AG10803 (cell line): ENCODE measurements around the gene CMTR2.
"Not testable (repeated sequence)": the region's sequence is repeated elsewhere in the genome, so short reads cannot be mapped to it uniquely, and the experiment has no call there.

Experiments
- DNase-seq: peaks from one replicate; pipeline ENCODE4 v3.0.0; 2010; ENCODE audit warnings: low read depth
- H3K4me3 ChIP-seq: 2 replicates; pipeline ENCODE4 v1.5.1; 2011; ENCODE audit warnings: mild to moderate bottlenecking, low read length, control low read depth
- CTCF ChIP-seq: conservative IDR thresholded peaks from 2 replicates; pipeline ENCODE4 v1.5.1; 2011; ENCODE audit warnings: mild to moderate bottlenecking, low read length, control low read depth, inconsistent platforms

Gene CMTR2

DNA sequence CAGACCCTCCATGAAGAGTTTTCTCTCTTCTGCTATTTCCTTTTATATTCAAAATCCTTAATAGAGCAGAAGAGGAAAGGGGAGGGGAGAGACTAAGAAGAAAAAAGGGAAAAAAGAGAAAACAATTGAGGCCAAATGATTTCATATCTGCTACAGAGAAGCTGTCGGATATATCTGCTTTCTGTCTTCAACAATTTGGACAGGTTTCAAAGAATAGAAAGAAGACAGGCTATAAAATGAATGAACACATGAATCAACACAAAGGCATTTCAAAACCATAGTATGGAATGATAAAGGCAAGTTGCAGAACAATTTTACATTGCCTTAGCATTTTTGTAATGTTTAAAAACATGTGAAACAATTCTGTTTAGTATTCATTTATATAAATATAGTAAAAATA, 4.7 kb upstream of the CMTR2 start:
- no peak overlapping the region for H3K4me3 ChIP-seq
- no peak for DNase-seq
- no peak for TF ChIP-seq CTCF

GRCh38 chr16:71292095-71292494, 2.9 kb upstream of the CMTR2 start:
- not testable (repeated sequence) for DNase-seq

DNA sequence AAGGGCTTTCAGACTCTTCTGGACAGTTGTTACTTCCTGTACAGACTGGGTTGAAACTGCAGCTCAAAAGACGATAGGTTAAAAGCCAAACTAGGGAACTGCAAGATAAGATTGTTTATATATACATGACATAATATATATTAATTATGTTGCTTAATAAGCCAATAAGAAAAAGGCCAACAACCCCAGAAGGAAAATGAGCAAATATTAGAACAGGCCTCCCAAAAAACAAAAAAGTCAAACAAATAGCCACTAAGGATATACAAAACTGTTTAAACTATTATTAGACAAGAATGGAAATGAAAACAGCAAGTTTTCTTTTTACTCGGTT, 495 bp upstream of the CMTR2 start:
- DNase-seq, result no peak
- TF ChIP-seq CTCF, result no peak
- H3K4me3 ChIP-seq, result peak overlapping the region; percentile 80

More at GRCh38 chr16:71292095-71292494, 2.9 kb upstream of the CMTR2 start:
- H3K4me3 ChIP-seq, result not testable (repeated sequence)

GRCh38 chr16:71288570-71288889, 672 bp downstream of the CMTR2 start:
- peak overlapping the region; percentile 80 for H3K4me3 ChIP-seq
- TF ChIP-seq CTCF, result no peak
- no peak for DNase-seq

DNA sequence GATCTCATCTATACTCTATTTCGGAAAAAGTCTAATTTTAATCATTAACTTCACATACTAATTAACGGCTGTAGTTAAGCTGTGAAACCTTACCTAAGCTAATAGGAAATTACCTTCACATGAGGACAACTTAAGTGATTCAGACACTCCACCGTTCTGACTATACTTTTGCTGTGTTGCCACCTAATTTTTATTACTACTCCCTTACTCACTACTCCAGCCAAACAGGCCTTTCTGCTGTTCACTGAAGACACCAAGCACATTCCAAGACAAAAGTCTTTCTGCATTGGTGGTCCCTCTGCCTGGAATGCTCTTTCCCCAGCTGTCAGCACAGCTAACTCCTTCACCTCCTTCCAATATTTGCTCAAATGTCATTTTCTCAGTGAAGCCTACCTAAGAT, 1.3 kb downstream of the CMTR2 start:
- TF ChIP-seq CTCF, result no peak
- DNase-seq, result no peak
- peak overlapping the region; percentile 80 for H3K4me3 ChIP-seq

DNA sequence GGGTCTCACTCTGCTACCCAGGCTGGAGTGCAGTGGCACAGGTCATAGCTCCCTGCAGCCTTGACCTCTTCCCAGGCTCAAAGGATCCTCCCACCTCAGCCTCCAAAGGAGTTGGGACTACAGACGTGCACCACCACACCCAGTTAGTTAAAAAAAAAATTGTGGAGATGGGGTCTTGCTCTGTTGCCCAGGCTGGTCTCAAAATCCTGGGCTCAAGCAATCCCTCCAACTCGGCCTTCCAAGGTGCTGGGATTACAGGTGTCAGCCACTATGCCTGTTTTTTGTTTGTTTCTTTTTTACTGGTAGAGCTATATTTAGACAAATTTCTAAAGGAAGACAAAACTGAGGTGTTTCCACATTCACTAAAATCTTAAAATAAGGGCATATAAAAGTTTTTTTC, 1.7 kb downstream of the CMTR2 start:
- DNase-seq, result no peak
- H3K4me3 ChIP-seq, result no peak overlapping the region
- TF ChIP-seq CTCF, result no peak

DNA sequence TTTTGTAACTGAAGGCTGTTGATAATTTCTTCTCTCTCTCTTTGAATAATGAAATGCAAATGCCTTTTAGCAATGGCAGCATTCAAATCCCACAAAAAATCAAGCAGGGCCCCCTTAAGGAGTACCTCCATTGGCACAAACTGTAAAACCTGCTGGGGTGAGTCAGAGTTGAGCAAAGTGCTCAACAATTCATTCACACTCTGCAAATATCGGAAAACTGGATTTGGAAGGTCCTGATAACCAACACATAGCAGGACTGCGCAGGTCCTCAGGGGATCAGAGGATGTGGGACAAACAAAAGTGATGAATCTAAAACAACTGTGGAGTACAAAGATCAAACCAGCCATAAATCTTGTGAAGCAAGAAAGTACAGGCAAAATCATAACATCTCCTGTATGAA, 5.6 kb downstream of the CMTR2 start:
- DNase-seq, result no peak
- no peak overlapping the region for H3K4me3 ChIP-seq
- TF ChIP-seq CTCF, result no peak

GRCh38 chr16:71282943-71283342, 6.3 kb downstream of the CMTR2 start:
- no peak for DNase-seq
- H3K4me3 ChIP-seq, result no peak overlapping the region
- no peak for TF ChIP-seq CTCF
